ENCODE results near the gene C1QA.

C1QA gene

GRCh38 chr1:22687191-22687590 is 50.8 kb downstream of the C1QA start:
- no peak for TF ChIP-seq CTCF (IDR thresholded peaks at IDR 0.05; ENCODE audit: low read depth, low read length)
- no peak for DNase-seq

GRCh38 chr1:22688466-22688865 is 52.0 kb downstream of the C1QA start:
- Histone ChIP-seq H3K27me3 (ENCODE audit: insufficient read depth, low read depth, severe bottlenecking) (no peaks in the 10 kb centered on the region), H3K9me3 (ENCODE audit: severe bottlenecking) (no peaks in the 10 kb centered on the region)
- no peak for TF ChIP-seq CTCF (IDR thresholded peaks at IDR 0.05; ENCODE audit: low read depth, low read length)

More at GRCh38 chr1:22687191-22687590, 50.8 kb downstream of the C1QA start:
- no peaks in the 10 kb centered on the region for H3K9me3 ChIP-seq (ENCODE audit: severe bottlenecking)
- no peaks in the 10 kb centered on the region for H3K27me3 ChIP-seq (ENCODE audit: insufficient read depth, low read depth, severe bottlenecking)
- no peak overlapping the region for H3K27ac ChIP-seq
- H3K4me3 ChIP-seq (ENCODE audit: low read depth, low read length), result no peak overlapping the region
- no peaks in the 10 kb centered on the region for H3K36me3 ChIP-seq

More at GRCh38 chr1:22688466-22688865, 52.0 kb downstream of the C1QA start:
- H3K27ac ChIP-seq, result no peak overlapping the region
- H3K4me3 ChIP-seq (ENCODE audit: low read depth, low read length), result no peak overlapping the region
- H3K36me3 ChIP-seq, result no peaks in the 10 kb centered on the region
- no peak for DNase-seq
